SH-SY5Y (cell line): Measurements from ENCODE around the gene MECP2.

Experiments used
- GATA2 ChIP-seq: IDR thresholded peaks from 2 replicates; pipeline ENCODE4 v1.6.1; 2011; ENCODE audit warnings: mild to moderate bottlenecking, low read depth, low read length
- GATA3 ChIP-seq: IDR thresholded peaks from 2 replicates; pipeline ENCODE4 v1.6.1; 2011; ENCODE audit warnings: low read depth, mild to moderate bottlenecking, low read length, moderate library complexity

Gene MECP2

GRCh38 chrX:153973127-153974002 lies 124.2 kb downstream of the MECP2 start:
- TF ChIP-seq GATA3 (no peak), GATA2 (no peak)

- TF ChIP-seq GATA3 (no peak), GATA2 (no peak)
These were observed 125.0 kb downstream of the MECP2 start, which contains the start of gene TMEM187 for GRCh38 chrX:153972368-153973126. TSS of gene TMEM187 (plus strand) at chrX:153972754. CDS start at chrX:153982063, 9,309 bp downstream.
